Measurements from ENCODE around the gene AP3D1.

- TF ChIP-seq CTCF (IDR thresholded peaks at IDR 0.05) (no peak), POLR2A (IDR thresholded peaks at IDR 0.05) (no peak)
Observed at GRCh38 chr19:2123682-2124387, 27.5 kb downstream of the AP3D1 start.

Data from transverse colon (tissue), 3 donors.